ENCODE data around the gene KLHL10.
A peak's percentile ranks its signal among the peaks of the same experiment; 100 is the strongest.

KLHL10 gene

GRCh38 chr17:41837761-41838538 lies at the start of gene KLHL10:
TSS of gene KLHL10 (plus strand) at chr17:41837825. CDS start at chr17:41837933, 108 bp downstream.
- DNase-seq, result no peak

GRCh38 chr17:41792845-41793783 lies 44.5 kb upstream of the KLHL10 start:
- no peak for DNase-seq

- no peak for DNase-seq
Measured at GRCh38 chr17:41793784-41794539, 43.7 kb upstream of the KLHL10 start.

GRCh38 chr17:41794540-41794975 lies 43.1 kb upstream of the KLHL10 start:
- no peak for DNase-seq

- no peak for DNase-seq
Measured at GRCh38 chr17:41796121-41796895, 41.3 kb upstream of the KLHL10 start.

GRCh38 chr17:41797377-41797776 lies 40.2 kb upstream of the KLHL10 start:
- no peak for DNase-seq

- DNase-seq, result no peak
Measured at GRCh38 chr17:41799366-41799765, 38.3 kb upstream of the KLHL10 start.

- no peak for DNase-seq
Measured at GRCh38 chr17:41800601-41801373, 36.8 kb upstream of the KLHL10 start.

- peak; percentile 75 for DNase-seq
Measured at GRCh38 chr17:41801374-41802271, 36.0 kb upstream of the KLHL10 start.

GRCh38 chr17:41803049-41804020 lies 34.3 kb upstream of the KLHL10 start:
- no peak for DNase-seq

GRCh38 chr17:41806685-41807445 lies 30.8 kb upstream of the KLHL10 start:
- DNase-seq, result no peak

- DNase-seq, result no peak
Measured at GRCh38 chr17:41810659-41811548, 26.7 kb upstream of the KLHL10 start.

GRCh38 chr17:41811549-41812380 lies 25.9 kb upstream of the KLHL10 start, which contains the start of gene P3H4:
TSS of gene P3H4 (minus strand) at chr17:41811949. CDS start at chr17:41811915, 34 bp downstream.
- peak; percentile 71 for DNase-seq

GRCh38 chr17:41812381-41813151 lies 25.1 kb upstream of the KLHL10 start, which contains the start of gene FKBP10:
TSS of gene FKBP10 (plus strand) at chr17:41813004. CDS start at chr17:41813035, 31 bp downstream.
- peak; percentile 36 for DNase-seq

- DNase-seq, result no peak
Measured at GRCh38 chr17:41813152-41813680, 24.4 kb upstream of the KLHL10 start.

Measured in activated CD4-positive, alpha-beta T cell treated with anti-CD3 and anti-CD28 coated beads, Interleukin-2, amount 50 U/mL, for 1 hour (primary cell).